MM.1S (cell line): Measurements from ENCODE around the gene IL1RAPL2.

ENCODE experiments used
- CTCF ChIP-seq: fragments of 300-600 bp; sonication (generic); IDR thresholded peaks from 2 replicates; pipeline ENCODE4 v1.5.1; 2016; ENCODE audit warnings: antibody characterized with exemption, low read length, mixed read lengths
- EZH2 ChIP-seq: fragments of 300-600 bp; sonication (generic); optimal IDR thresholded peaks from 2 replicates; pipeline ENCODE3; 2017; ENCODE audit warnings: low read depth, mild to moderate bottlenecking, antibody characterized with exemption, low read length, mixed read lengths

DNA sequence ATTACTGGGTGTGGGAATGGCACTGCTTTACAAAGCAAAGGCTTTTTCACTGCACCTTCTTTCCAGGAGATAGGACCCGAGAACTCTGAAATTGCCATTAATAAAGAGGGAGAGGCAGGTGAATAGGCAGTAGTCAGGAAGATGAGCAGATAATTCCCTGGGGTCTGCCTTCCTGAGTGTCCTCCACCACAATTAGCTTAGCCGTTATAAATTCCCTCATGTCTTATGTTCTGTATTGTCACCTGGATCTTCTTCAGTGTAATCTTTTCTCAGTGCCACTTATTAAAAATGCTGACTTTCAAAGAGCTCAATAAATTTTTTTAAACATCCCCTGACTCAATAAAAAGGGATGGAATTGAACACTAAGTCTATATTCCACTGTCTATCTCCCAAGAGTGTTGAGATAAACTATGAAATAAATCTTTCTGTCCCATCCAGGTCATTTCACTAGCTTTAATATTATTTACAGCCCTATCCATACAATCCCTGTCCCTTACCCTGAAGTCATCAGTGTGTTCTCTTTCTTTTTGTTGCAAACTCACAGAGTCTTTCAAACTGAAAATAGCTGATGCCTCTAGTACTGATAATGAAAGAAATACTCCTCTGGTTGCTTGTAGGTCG, 984.2 kb downstream of the IL1RAPL2 start:
- TF ChIP-seq CTCF (no peak), EZH2 (no peak)
